EH (cell line): Measurements from ENCODE around the gene RAB7B.
"Not testable (repeated sequence)": the region's sequence is repeated elsewhere in the genome, so short reads cannot be mapped to it uniquely, and the experiment has no call there.

ENCODE experiments used
- DNase-seq: peaks from one replicate; pipeline ENCODE4 v3.0.0-alpha.2; 2015; ENCODE audit warnings: low read depth

The RAB7B gene, protein sequence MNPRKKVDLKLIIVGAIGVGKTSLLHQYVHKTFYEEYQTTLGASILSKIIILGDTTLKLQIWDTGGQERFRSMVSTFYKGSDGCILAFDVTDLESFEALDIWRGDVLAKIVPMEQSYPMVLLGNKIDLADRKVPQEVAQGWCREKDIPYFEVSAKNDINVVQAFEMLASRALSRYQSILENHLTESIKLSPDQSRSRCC

GRCh38 chr1:206002871-206003801, at the start of gene RAB7B:
Gene RAB7B (minus strand): TSS chr1:206003395. CDS start chr1:205994135, 9,260 bp downstream.
- peak; percentile 77 for DNase-seq

DNA sequence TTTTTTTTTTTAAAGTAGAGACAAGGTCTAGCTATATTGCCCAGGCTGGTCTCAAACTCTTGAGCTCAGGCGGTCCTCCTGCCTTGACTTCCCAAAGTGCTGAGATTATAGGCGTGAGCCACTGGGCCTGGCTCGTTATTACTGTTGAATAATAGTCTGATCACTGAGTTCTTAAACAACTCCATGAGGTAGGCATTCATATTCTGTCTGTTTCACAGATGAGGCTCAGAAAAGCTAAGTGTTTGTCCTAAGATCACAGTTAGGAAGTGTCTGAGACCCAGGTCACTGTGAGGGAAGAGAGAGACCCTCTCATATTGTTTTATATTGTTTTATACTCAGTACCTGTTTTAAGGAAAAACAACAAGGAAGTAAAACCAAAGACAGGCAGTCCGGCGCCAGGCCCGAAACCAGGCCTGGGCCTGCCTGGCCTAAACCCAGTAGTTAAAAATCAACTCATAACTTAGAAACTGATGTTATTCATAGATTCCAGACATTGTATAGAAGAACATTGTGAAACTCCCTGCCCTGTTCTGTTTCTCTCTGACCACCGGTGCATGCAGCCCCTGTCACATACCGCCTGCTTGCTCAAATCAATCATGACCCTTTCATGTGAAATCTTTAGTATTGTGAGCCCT, 49.2 kb upstream of the RAB7B start:
- DNase-seq = not testable (repeated sequence)

DNA sequence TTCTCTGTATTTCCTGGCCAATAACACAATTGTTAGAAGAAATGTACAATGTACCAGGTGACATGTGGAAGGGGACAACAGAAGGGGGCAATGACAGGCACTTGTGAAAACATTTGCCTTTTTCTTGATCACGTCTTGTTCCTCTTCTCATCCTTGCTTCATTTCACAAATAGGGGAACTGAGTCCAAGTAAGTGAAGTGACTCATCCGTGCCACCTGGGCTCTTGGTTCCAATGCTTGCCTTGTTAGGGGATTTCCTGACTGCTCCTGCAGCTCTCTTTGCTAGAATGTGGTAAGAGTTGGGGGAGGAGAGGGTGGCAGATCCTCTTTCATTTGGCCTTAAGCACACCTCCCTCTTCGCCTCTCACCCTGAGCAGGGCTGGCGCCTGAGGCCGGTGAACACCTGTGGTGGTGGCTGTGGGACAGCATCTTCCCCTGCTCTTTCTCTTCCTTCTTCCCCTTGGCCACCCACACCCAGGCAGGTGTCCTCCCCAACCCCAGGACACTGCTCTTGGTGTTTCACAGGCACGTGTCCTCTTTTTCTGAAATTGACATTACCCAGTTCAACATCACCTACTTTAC, 47.5 kb upstream of the RAB7B start:
- DNase-seq = no peak

- no peak for DNase-seq
Measured at GRCh38 chr1:206049919-206050600, 46.9 kb upstream of the RAB7B start.

- DNase-seq = no peak
Measured at GRCh38 chr1:206049293-206049692, 46.1 kb upstream of the RAB7B start.

GRCh38 chr1:206048582-206048981, 45.4 kb upstream of the RAB7B start:
- no peak for DNase-seq

- no peak for DNase-seq
Measured at GRCh38 chr1:206047271-206047670, 44.1 kb upstream of the RAB7B start.

DNA sequence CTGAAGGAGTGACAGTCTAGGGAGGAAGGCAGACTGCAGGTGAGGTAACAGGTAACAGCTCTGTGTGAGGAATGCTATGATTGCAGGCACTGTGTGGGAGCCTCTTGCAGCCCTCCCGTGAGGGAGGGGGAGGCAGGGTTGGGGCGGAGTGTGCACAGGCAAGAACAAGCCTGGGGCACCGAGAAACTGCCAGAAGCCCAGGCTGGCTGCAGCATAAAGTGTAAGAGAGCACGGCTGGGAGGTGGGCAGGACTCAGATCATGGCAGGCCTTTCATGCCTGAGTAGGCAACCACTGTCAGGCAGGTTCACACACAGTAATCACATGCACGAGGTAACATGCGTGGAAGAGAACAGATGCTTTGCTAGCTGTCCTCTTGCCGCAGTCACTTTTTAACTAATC, 38.4 kb upstream of the RAB7B start:
- no peak for DNase-seq

DNA sequence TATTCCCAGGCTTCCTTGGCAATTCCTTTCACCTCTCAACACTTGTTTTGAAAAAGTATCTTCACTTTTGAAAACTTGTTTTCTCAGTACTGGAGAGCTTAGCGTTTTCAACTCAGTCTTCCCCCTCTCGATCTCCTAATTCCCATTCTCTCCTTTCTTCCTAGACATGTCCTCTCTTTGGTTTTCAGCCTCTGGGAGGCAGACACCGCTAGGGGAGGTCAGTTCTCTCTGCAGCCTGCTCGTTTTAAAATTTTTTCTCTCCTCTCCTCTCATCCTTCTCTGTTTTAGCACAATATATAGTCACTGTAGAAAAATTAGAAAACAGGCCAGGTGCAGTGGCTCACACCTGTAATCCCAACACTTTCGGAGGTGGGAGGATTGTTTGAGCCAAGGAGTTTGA, 37.1 kb upstream of the RAB7B start:
- DNase-seq = no peak

- DNase-seq = no peak
Measured at GRCh38 chr1:206039046-206039973, 36.1 kb upstream of the RAB7B start.

DNA sequence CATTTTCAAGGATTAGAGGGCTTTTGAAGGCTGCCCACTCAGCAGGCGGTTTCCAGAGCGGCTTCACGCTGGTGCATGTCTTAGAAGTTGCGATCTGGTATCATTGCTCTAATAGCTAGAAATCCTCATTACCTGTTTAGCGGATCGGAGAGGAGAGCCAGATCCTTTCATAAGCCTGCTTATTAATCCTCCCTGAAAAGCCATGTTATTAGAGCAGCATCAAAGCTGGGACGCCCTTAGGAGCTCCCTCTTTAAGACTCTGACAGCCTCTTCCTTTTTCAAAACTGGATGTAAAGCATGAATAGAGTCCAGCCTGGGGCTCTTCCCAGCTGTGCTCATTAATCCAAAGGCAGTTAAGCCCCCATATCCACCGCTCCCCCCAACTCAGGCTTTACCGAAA, 34.4 kb upstream of the RAB7B start:
- DNase-seq = no peak

- no peak for DNase-seq
Measured at GRCh38 chr1:206036663-206037455, 33.7 kb upstream of the RAB7B start.

GRCh38 chr1:206035027-206035426, 31.8 kb upstream of the RAB7B start:
- no peak for DNase-seq

DNA sequence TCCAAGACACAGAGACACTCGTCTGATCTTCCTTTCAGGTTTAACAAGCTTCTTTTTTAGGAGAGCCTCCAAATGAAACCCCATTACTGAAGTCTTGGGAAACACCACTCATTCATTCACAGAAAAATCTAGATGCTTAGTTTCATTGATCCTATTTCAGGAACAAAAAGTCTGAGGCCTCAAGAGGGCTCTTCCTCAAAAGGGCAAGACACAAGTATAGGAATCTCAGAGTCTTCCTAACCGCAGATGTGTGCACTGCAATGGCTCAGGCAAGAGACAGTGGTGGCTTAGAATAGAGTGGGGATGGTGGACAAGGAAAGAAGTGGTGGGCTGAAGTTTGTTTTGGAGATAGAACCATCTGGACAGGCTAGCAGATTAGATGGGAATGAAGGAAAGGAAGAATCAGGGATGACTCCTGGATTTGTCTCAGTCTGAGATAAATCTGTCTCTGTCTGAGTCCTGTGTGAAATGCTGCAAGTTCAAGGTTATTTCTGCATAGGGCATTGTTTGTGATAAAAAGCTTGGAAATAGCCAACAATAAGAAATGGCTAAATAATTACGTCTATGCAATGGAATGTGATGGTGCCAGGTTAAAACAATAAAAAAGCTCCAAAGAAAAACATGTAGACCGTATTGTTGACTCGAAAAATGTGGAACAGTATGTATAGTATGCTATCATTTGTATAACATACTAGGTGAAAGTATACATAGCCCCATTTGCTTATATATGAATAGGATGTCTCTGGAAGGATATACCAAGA, 29.4 kb upstream of the RAB7B start:
- DNase-seq = no peak

GRCh38 chr1:206030714-206031113, 27.5 kb upstream of the RAB7B start:
- DNase-seq = peak; percentile 68

DNA sequence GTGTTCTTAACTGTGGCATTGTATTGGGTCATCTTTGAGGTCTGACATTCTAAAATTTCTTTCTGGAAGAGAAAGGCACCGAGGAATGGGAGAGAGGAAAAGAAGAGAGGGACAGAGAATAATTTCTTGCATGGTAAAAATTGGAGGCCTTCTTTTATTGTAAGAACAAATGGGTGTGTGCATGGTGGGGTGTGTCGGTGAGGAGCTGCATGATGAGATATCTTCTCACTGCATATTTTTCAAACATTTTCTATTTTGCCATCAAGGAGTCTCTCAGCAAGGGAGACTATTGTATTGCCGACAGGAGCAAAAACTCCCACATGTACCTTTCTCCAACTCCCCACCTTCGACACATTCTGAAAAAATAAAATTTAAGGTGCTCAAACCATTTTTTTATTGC, 27.0 kb upstream of the RAB7B start:
- no peak for DNase-seq

GRCh38 chr1:206029484-206029883, 26.3 kb upstream of the RAB7B start:
- DNase-seq = no peak

DNA sequence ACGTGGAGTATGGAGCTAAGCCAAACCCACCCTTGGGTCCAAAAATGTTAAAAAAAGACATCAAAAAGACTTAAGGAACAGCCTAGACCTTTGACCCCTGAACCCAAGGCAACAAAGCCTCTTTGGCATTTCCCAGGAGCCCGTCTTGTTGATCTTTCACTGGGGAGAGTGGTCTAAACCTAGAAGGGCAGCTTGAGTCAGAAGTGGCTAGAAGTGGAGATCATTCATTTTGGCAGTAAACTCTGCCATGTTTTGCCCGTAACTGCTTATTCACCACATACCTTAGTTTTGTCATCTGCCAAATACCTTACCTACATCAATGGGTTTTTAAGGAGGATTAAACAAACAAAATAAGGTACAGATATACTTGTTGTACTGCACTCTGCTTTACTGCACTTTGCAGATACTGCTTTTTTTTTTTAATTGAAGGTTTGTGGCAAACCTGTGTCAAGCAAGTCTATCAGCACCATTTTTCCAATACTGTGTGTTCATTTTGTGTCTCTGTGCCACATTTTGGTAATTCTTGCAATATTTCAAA, 22.2 kb upstream of the RAB7B start:
- no peak for DNase-seq

GRCh38 chr1:206023695-206024094, 20.5 kb upstream of the RAB7B start, which contains the start of gene CTSE:
Gene CTSE (minus strand): TSS chr1:206023895. CDS start chr1:206023791, 104 bp downstream.
- no peak for DNase-seq
